ENCODE data around the gene ATAD1. TPM values are rescaled to one million over a fixed set of nuclear protein-coding genes. Genes with fewer than 3 reads are reported as not detected.
"Not testable (repeated sequence)": the region's sequence is repeated elsewhere in the genome, so short reads cannot be mapped to it uniquely, and the experiment has no call there.

ATAD1 gene
- polyA plus RNA-seq, 6 donors from 2014 or later: 21.1 to 32.2 (median 30.4) TPM

- DNase-seq (peak; percentile 71), ATAC-seq (ENCODE audit: low read depth in 2 of 2) (peak; percentile 13)
- Mint-ChIP-seq H3K4me3 (peak overlapping the region; percentile 10 to 99 (median 76)), H3K4me1 (peaks cover 24 to 29% (median 28%) of the 10 kb centered on the region in 3 donors), H3K27me3 (no peaks in the 10 kb centered on the region), H3K27ac (peak overlapping the region in 5 of 6 donors; percentile 42 to 97 (median 78)), H3K9me3 (peaks cover 0 to 5% (median 0%) of the 10 kb centered on the region in 7 donors), H3K36me3 (no peaks in the 10 kb centered on the region)
Observed at GRCh38 chr10:87860156-87860795, 42.2 kb upstream of the ATAD1 start.

- not testable (repeated sequence) for H3K4me3 Mint-ChIP-seq, DNase-seq
Observed at GRCh38 chr10:87855665-87856064, 37.6 kb upstream of the ATAD1 start.

GRCh38 chr10:87855247-87855646 is 37.2 kb upstream of the ATAD1 start:
- not testable (repeated sequence) for DNase-seq; H3K36me3 Mint-ChIP-seq; H3K9me3 Mint-ChIP-seq; ATAC-seq (ENCODE audit: low read depth in 2 of 2); H3K27me3 Mint-ChIP-seq; H3K4me3 Mint-ChIP-seq; H3K27ac Mint-ChIP-seq
- peaks cover 7 to 13% (median 8%) of the 10 kb centered on the region in 3 donors for H3K4me1 Mint-ChIP-seq

More at GRCh38 chr10:87855665-87856064, 37.6 kb upstream of the ATAD1 start:
- H3K27me3 Mint-ChIP-seq; H3K27ac Mint-ChIP-seq; ATAC-seq (ENCODE audit: low read depth in 2 of 2); H3K36me3 Mint-ChIP-seq; H3K9me3 Mint-ChIP-seq: not testable (repeated sequence)
- H3K4me1 Mint-ChIP-seq: peaks cover 12 to 18% (median 12%) of the 10 kb centered on the region in 3 donors

GRCh38 chr10:87852089-87852488 is 34.1 kb upstream of the ATAD1 start:
- H3K27me3 Mint-ChIP-seq: no peaks in the 10 kb centered on the region
- H3K4me1 Mint-ChIP-seq: peaks cover 4 to 6% (median 5%) of the 10 kb centered on the region in 3 donors
- no peak overlapping the region for H3K4me3 Mint-ChIP-seq
- H3K27ac Mint-ChIP-seq: no peak overlapping the region
- DNase-seq (no peak), ATAC-seq (ENCODE audit: low read depth in 2 of 2) (no peak)
- peaks cover 0 to 5% (median 0%) of the 10 kb centered on the region in 7 donors for H3K9me3 Mint-ChIP-seq
- no peaks in the 10 kb centered on the region for H3K36me3 Mint-ChIP-seq

GRCh38 chr10:87850742-87851205 is 32.7 kb upstream of the ATAD1 start:
- ATAC-seq (ENCODE audit: low read depth in 2 of 2) (peak; percentile 70 to 83), DNase-seq (peak; percentile 34)
- H3K4me1 Mint-ChIP-seq: peaks cover 4 to 6% (median 5%) of the 10 kb centered on the region in 3 donors
- no peaks in the 10 kb centered on the region for H3K36me3 Mint-ChIP-seq
- peak overlapping the region in 1 of 8 donors; percentile 29 for H3K4me3 Mint-ChIP-seq
- H3K27me3 Mint-ChIP-seq: no peaks in the 10 kb centered on the region
- no peak overlapping the region for H3K27ac Mint-ChIP-seq
- peaks cover 0 to 2% (median 0%) of the 10 kb centered on the region in 7 donors for H3K9me3 Mint-ChIP-seq

GRCh38 chr10:87849001-87849400 is 31.0 kb upstream of the ATAD1 start:
- Mint-ChIP-seq H3K27ac (no peak overlapping the region), H3K4me3 (no peak overlapping the region), H3K4me1 (peaks cover 4 to 6% (median 5%) of the 10 kb centered on the region in 3 donors), H3K27me3 (no peaks in the 10 kb centered on the region), H3K36me3 (no peaks in the 10 kb centered on the region), H3K9me3 (no peaks in the 10 kb centered on the region)
- no peak for ATAC-seq (ENCODE audit: low read depth in 2 of 2)
- no peak for DNase-seq

- no peak for ATAC-seq (ENCODE audit: low read depth in 2 of 2)
- no peak overlapping the region for H3K4me3 Mint-ChIP-seq
- no peak overlapping the region for H3K27ac Mint-ChIP-seq
- no peaks in the 10 kb centered on the region for H3K36me3 Mint-ChIP-seq
- no peaks in the 10 kb centered on the region for H3K9me3 Mint-ChIP-seq
- no peaks in the 10 kb centered on the region for H3K27me3 Mint-ChIP-seq
- peaks cover 4 to 6% (median 5%) of the 10 kb centered on the region in 3 donors for H3K4me1 Mint-ChIP-seq
- no peak for DNase-seq
Observed at GRCh38 chr10:87847550-87847949, 29.5 kb upstream of the ATAD1 start.

GRCh38 chr10:87846711-87847110 is 28.7 kb upstream of the ATAD1 start:
- not testable (repeated sequence) for H3K36me3 Mint-ChIP-seq; ATAC-seq (ENCODE audit: low read depth in 2 of 2); H3K27me3 Mint-ChIP-seq; H3K27ac Mint-ChIP-seq; H3K4me1 Mint-ChIP-seq; H3K9me3 Mint-ChIP-seq; DNase-seq; H3K4me3 Mint-ChIP-seq

GRCh38 chr10:87846023-87846422 is 28.0 kb upstream of the ATAD1 start:
- Mint-ChIP-seq H3K27ac (no peak overlapping the region), H3K27me3 (no peaks in the 10 kb centered on the region), H3K36me3 (no peaks in the 10 kb centered on the region), H3K9me3 (no peaks in the 10 kb centered on the region), H3K4me3 (no peak overlapping the region), H3K4me1 (peaks cover 1 to 3% (median 2%) of the 10 kb centered on the region in 3 donors)
- ATAC-seq (ENCODE audit: low read depth in 2 of 2) (no peak), DNase-seq (no peak)

GRCh38 chr10:87845624-87845998 is 27.6 kb upstream of the ATAD1 start:
- Mint-ChIP-seq H3K36me3 (no peaks in the 10 kb centered on the region), H3K9me3 (no peaks in the 10 kb centered on the region), H3K27ac (no peak overlapping the region), H3K4me1 (no peaks in the 10 kb centered on the region), H3K4me3 (no peak overlapping the region), H3K27me3 (no peaks in the 10 kb centered on the region)
- no peak for ATAC-seq (ENCODE audit: low read depth in 2 of 2)
- no peak for DNase-seq

- H3K9me3 Mint-ChIP-seq: no peaks in the 10 kb centered on the region
- DNase-seq (no peak), ATAC-seq (ENCODE audit: low read depth in 2 of 2) (no peak)
- no peaks in the 10 kb centered on the region for H3K4me1 Mint-ChIP-seq
- H3K36me3 Mint-ChIP-seq: no peaks in the 10 kb centered on the region
- H3K27me3 Mint-ChIP-seq: no peaks in the 10 kb centered on the region
- no peak overlapping the region for H3K27ac Mint-ChIP-seq
- H3K4me3 Mint-ChIP-seq: no peak overlapping the region
Observed at GRCh38 chr10:87844837-87845623, 27.0 kb upstream of the ATAD1 start.

GRCh38 chr10:87843714-87844113 is 25.7 kb upstream of the ATAD1 start:
- no peak overlapping the region for H3K27ac Mint-ChIP-seq
- no peak overlapping the region for H3K4me3 Mint-ChIP-seq
- no peaks in the 10 kb centered on the region for H3K36me3 Mint-ChIP-seq
- no peak for DNase-seq
- ATAC-seq (ENCODE audit: low read depth in 2 of 2): no peak
- H3K27me3 Mint-ChIP-seq: no peaks in the 10 kb centered on the region
- no peaks in the 10 kb centered on the region for H3K9me3 Mint-ChIP-seq
- no peaks in the 10 kb centered on the region for H3K4me1 Mint-ChIP-seq

- Mint-ChIP-seq H3K4me1 (peaks cover 0 to under 1% (median 0%) of the 10 kb centered on the region in 3 donors), H3K4me3 (no peak overlapping the region), H3K36me3 (no peaks in the 10 kb centered on the region), H3K9me3 (no peaks in the 10 kb centered on the region), H3K27ac (peak overlapping the region in 1 of 6 donors; percentile 33), H3K27me3 (no peaks in the 10 kb centered on the region)
- ATAC-seq (ENCODE audit: low read depth in 2 of 2): no peak
- no peak for DNase-seq
Observed at GRCh38 chr10:87842776-87843497, 24.9 kb upstream of the ATAD1 start.
